Liver (tissue), 9 donors: ENCODE measurements around the gene C20orf202. TPM values are rescaled to one million over a fixed set of nuclear protein-coding genes. Genes with fewer than 3 reads are reported as not detected.

ENCODE experiments used
- DNase-seq: peaks from one replicate; pipeline ENCODE4 v3.0.0-alpha.2; 2017; ENCODE audit warnings: low spot score
- H3K27ac ChIP-seq, 2 donors: one replicate each; pipeline ENCODE4 v1.7.0; 2013; ENCODE audit warnings: inconsistent platforms in 2 of 2, low read length in 2 of 2, control low read depth in 1 of 2, low read depth in 1 of 2, mild to moderate bottlenecking in 1 of 2
- H3K27me3 ChIP-seq, 4 donors: one replicate each; pipeline versions ENCODE4 v1.6.1 to v1.7.0; 2013; ENCODE audit warnings: low read length in 3 of 4, inconsistent platforms in 1 of 4, mild to moderate bottlenecking in 1 of 4, moderate library complexity in 1 of 4; ENCODE audit not compliant: control insufficient read depth in 4 of 4, insufficient read depth in 4 of 4
- H3K36me3 ChIP-seq, 4 donors: one replicate each; pipeline versions ENCODE4 v1.6.1 to v1.7.0; 2013; ENCODE audit warnings: low read length in 3 of 4, mild to moderate bottlenecking in 3 of 4, low read depth in 1 of 4, moderate library complexity in 1 of 4; ENCODE audit not compliant: control insufficient read depth in 4 of 4, insufficient read depth in 3 of 4
- H3K4me1 ChIP-seq, 4 donors: one replicate each; pipeline versions ENCODE4 v1.6.1 to v1.7.0; 2013; ENCODE audit warnings: low read length in 3 of 4, mild to moderate bottlenecking in 3 of 4, moderate library complexity in 1 of 4; ENCODE audit not compliant: control insufficient read depth in 4 of 4, insufficient read depth in 4 of 4
- H3K4me3 ChIP-seq, 3 donors: one replicate each; pipeline versions ENCODE4 v1.6.1 to v1.7.0; 2013; ENCODE audit warnings: low read length in 3 of 3, control low read depth in 1 of 3, low read depth in 1 of 3, mild to moderate bottlenecking in 1 of 3
- H3K9ac ChIP-seq, 2 donors: one replicate each; pipeline ENCODE4 v1.7.0; 2013; ENCODE audit warnings: low read length in 2 of 2, mild to moderate bottlenecking in 2 of 2, moderate library complexity in 2 of 2, control low read depth in 1 of 2, low read depth in 1 of 2
- H3K9me3 ChIP-seq, 4 donors: one replicate each; pipeline versions ENCODE4 v1.6.1 to v1.7.0; 2013; ENCODE audit warnings: low read length in 3 of 4; ENCODE audit not compliant: control insufficient read depth in 4 of 4
- EGR1 ChIP-seq, 2 donors: IDR thresholded peaks; 2 replicates each; pipeline ENCODE4 v1.6.1; 2016 to 2018; ENCODE audit warnings: antibody characterized with exemption in 2 of 2, low read depth in 2 of 2
- FOXA1 ChIP-seq: IDR thresholded peaks from 2 replicates; pipeline ENCODE4 v1.6.1; 2016; ENCODE audit warnings: antibody characterized with exemption
- FOXA2 ChIP-seq: IDR thresholded peaks from 2 replicates; pipeline ENCODE4 v1.6.1; 2016; ENCODE audit warnings: antibody characterized with exemption
- GABPA ChIP-seq, 2 donors: IDR thresholded peaks in 1 of 2; conservative IDR thresholded peaks in 1 of 2; 2 replicates each; pipeline ENCODE4 v1.6.1; 2016; ENCODE audit warnings: antibody characterized with exemption in 2 of 2, mild to moderate bottlenecking in 1 of 2, moderate library complexity in 1 of 2
- HNF4A ChIP-seq, 2 donors: conservative IDR thresholded peaks; 2 replicates each; pipeline ENCODE4 v1.6.1; 2016; ENCODE audit warnings: antibody characterized with exemption in 2 of 2, mild to moderate bottlenecking in 2 of 2
- HNF4G ChIP-seq: IDR thresholded peaks from 2 replicates; pipeline ENCODE4 v1.6.1; 2016; ENCODE audit warnings: antibody characterized with exemption
- JUND ChIP-seq, 2 donors: IDR thresholded peaks; 2 replicates each; pipeline ENCODE4 v1.6.1; 2016; ENCODE audit warnings: antibody characterized with exemption in 2 of 2
- NR2F2 ChIP-seq: IDR thresholded peaks from 2 replicates; pipeline ENCODE4 v1.6.1; 2016; ENCODE audit warnings: antibody characterized with exemption
- RAD21 ChIP-seq, 2 donors: IDR thresholded peaks; 2 replicates each; pipeline ENCODE4 v1.6.1; 2016; ENCODE audit warnings: antibody characterized with exemption in 2 of 2, mild to moderate bottlenecking in 2 of 2
- RXRA ChIP-seq, 2 donors: IDR thresholded peaks; 2 replicates each; pipeline ENCODE4 v1.6.1; 2017 to 2018; ENCODE audit warnings: antibody characterized with exemption in 2 of 2, mild to moderate bottlenecking in 1 of 2
- SP1 ChIP-seq: IDR thresholded peaks from 2 replicates; pipeline ENCODE4 v1.6.1; 2018; ENCODE audit warnings: antibody characterized with exemption, mild to moderate bottlenecking
- TAF1 ChIP-seq: conservative IDR thresholded peaks from 2 replicates; pipeline ENCODE4 v1.6.1; 2016; ENCODE audit warnings: antibody characterized with exemption, mild to moderate bottlenecking
- YY1 ChIP-seq: IDR thresholded peaks from 2 replicates; pipeline ENCODE4 v1.6.1; 2016; ENCODE audit warnings: antibody characterized with exemption, mild to moderate bottlenecking
- WGBS: extraction: QIAGEN DNeasy Blood & Tissue Kit; methylation state at CpG from one replicate; pipeline ENCODE4 v1.1.7; 2013; 5-methylcytosine and 5-hydroxymethylcytosine counted together
- polyA plus RNA-seq, 2 donors: library from polyadenylated mRNA; stranded (reverse) in 1 of 2; unstranded in 1 of 2; fragments of 200-250 nt in 1 of 2; fragments of >200 nt in 1 of 2; fragmentation: Nextera tagmentation in 1 of 2; extraction: Ambion mirVana in 1 of 2; gene quantifications; one replicate each; pipeline versions ENCODE4 v1.2.1 to v1.2.3, GENCODE V29; 2013 to 2015
- total RNA-seq, 2 donors: library from RNA; depleted of rRNA; stranded (reverse); fragments of >200 nt; gene quantifications; one replicate each; pipeline ENCODE4 v1.2.3, GENCODE V29; 2014
- TF ChIP-seq, protein P1 (sequence below): fragments of 150-350 bp; IDR thresholded peaks from 2 replicates; pipeline ENCODE4 v1.5.1; 2017; ENCODE audit warnings: improper control_type of control experiment, low read depth, low read length; ENCODE audit not compliant: missing input control
- TF ChIP-seq, protein P2 (sequence below): IDR thresholded peaks from 2 replicates; pipeline ENCODE4 v1.6.1; 2016; ENCODE audit warnings: antibody characterized with exemption
- TF ChIP-seq, protein P3 (sequence below): IDR thresholded peaks from 2 replicates; pipeline ENCODE4 v1.6.1; 2016; ENCODE audit warnings: antibody characterized with exemption, mild to moderate bottlenecking
- TF ChIP-seq, protein P4 (sequence below): IDR thresholded peaks from 2 replicates; pipeline ENCODE4 v1.6.1; 2016; ENCODE audit warnings: antibody characterized with exemption
- TF ChIP-seq, protein P5 (sequence below): IDR thresholded peaks from 2 replicates; pipeline ENCODE4 v1.6.1; 2016; ENCODE audit warnings: antibody characterized with exemption
- donor health status: healthy.
- donor health status: healthy.
- donor health status: healthy.
- donor health status: healthy.
- donor health status: healthy.

C20orf202 gene
- total and polyA plus RNA-seq, 4 donors, result 0.07 to 0.42 (median 0.12) TPM

DNA sequence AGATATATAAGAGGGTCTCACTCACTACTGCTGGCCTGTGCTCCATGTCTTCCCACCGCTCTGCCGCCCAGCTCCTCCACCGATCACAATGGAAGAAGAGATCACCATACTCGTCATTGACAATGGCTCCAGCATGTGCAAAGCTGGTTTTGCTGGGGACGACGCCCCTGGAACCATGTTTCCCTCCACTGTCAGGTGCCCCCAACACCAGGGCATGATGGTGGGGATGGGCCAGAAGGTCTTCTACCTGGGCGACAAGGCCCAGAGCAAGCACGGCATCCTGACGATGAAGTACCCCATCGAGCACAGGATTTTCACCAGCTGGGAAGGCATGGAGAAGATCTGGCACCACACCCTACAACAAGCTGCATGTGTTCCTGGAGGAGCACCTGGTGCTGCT lies 42.8 kb upstream of the C20orf202 start:
- TF ChIP-seq NR2F2 (no peak), GABPA (IDR thresholded peaks at IDR 0.05 in 1 of 2, conservative IDR thresholded peaks at IDR 0.05 in 1 of 2) (no peak), HNF4G (no peak), FOXA1 (no peak)
- WGBS, result 97% methylated on average over 10 of the region's 10 CpGs

DNA sequence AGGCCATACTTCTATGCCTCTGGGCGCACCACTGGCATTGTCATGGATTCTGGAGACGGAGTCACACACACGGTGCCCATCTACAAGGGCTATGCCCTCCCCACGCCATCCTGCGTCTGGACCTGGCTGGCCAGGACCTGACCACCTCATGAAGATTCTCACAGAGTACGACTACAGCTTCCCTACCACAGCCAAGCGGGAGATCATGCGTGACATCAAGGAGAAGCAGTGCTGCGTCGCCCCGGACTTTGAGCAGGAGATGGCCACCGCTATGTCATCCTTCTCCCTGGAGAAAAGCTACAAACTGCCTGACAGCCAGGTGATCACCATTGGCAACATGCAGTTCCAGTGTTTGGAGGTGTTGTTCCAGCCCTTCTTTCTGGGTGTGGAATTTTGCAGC lies 42.3 kb upstream of the C20orf202 start:
- peaks cover 9 to 56% (median 50%) of the 10 kb centered on the region in 4 donors for H3K36me3 ChIP-seq
- TF ChIP-seq FOXA1, result no peak
- TF ChIP-seq, protein P1, sequence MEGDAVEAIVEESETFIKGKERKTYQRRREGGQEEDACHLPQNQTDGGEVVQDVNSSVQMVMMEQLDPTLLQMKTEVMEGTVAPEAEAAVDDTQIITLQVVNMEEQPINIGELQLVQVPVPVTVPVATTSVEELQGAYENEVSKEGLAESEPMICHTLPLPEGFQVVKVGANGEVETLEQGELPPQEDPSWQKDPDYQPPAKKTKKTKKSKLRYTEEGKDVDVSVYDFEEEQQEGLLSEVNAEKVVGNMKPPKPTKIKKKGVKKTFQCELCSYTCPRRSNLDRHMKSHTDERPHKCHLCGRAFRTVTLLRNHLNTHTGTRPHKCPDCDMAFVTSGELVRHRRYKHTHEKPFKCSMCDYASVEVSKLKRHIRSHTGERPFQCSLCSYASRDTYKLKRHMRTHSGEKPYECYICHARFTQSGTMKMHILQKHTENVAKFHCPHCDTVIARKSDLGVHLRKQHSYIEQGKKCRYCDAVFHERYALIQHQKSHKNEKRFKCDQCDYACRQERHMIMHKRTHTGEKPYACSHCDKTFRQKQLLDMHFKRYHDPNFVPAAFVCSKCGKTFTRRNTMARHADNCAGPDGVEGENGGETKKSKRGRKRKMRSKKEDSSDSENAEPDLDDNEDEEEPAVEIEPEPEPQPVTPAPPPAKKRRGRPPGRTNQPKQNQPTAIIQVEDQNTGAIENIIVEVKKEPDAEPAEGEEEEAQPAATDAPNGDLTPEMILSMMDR, result no peak
- TF ChIP-seq FOXA2, result no peak
- TF ChIP-seq, protein P2, sequence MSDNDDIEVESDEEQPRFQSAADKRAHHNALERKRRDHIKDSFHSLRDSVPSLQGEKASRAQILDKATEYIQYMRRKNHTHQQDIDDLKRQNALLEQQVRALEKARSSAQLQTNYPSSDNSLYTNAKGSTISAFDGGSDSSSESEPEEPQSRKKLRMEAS, result no peak
- TF ChIP-seq TAF1, result no peak
- TF ChIP-seq EGR1 (IDR thresholded peaks at IDR 0.05; ENCODE audit: low read depth in 2 of 2), result no peak
- TF ChIP-seq SP1, result no peak
- TF ChIP-seq, protein P3, sequence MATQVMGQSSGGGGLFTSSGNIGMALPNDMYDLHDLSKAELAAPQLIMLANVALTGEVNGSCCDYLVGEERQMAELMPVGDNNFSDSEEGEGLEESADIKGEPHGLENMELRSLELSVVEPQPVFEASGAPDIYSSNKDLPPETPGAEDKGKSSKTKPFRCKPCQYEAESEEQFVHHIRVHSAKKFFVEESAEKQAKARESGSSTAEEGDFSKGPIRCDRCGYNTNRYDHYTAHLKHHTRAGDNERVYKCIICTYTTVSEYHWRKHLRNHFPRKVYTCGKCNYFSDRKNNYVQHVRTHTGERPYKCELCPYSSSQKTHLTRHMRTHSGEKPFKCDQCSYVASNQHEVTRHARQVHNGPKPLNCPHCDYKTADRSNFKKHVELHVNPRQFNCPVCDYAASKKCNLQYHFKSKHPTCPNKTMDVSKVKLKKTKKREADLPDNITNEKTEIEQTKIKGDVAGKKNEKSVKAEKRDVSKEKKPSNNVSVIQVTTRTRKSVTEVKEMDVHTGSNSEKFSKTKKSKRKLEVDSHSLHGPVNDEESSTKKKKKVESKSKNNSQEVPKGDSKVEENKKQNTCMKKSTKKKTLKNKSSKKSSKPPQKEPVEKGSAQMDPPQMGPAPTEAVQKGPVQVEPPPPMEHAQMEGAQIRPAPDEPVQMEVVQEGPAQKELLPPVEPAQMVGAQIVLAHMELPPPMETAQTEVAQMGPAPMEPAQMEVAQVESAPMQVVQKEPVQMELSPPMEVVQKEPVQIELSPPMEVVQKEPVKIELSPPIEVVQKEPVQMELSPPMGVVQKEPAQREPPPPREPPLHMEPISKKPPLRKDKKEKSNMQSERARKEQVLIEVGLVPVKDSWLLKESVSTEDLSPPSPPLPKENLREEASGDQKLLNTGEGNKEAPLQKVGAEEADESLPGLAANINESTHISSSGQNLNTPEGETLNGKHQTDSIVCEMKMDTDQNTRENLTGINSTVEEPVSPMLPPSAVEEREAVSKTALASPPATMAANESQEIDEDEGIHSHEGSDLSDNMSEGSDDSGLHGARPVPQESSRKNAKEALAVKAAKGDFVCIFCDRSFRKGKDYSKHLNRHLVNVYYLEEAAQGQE, result no peak
- no peak for TF ChIP-seq HNF4G
- TF ChIP-seq RXRA (IDR thresholded peaks at IDR 0.05), result no peak
- TF ChIP-seq HNF4A (conservative IDR thresholded peaks at IDR 0.05), result no peak
- TF ChIP-seq NR2F2, result no peak
- no peak for TF ChIP-seq GABPA (IDR thresholded peaks at IDR 0.05 in 1 of 2, conservative IDR thresholded peaks at IDR 0.05 in 1 of 2)
- TF ChIP-seq, protein P4, sequence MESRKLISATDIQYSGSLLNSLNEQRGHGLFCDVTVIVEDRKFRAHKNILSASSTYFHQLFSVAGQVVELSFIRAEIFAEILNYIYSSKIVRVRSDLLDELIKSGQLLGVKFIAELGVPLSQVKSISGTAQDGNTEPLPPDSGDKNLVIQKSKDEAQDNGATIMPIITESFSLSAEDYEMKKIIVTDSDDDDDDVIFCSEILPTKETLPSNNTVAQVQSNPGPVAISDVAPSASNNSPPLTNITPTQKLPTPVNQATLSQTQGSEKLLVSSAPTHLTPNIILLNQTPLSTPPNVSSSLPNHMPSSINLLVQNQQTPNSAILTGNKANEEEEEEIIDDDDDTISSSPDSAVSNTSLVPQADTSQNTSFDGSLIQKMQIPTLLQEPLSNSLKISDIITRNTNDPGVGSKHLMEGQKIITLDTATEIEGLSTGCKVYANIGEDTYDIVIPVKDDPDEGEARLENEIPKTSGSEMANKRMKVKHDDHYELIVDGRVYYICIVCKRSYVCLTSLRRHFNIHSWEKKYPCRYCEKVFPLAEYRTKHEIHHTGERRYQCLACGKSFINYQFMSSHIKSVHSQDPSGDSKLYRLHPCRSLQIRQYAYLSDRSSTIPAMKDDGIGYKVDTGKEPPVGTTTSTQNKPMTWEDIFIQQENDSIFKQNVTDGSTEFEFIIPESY, result no peak
- no peak for TF ChIP-seq YY1
- no peak for TF ChIP-seq JUND (IDR thresholded peaks at IDR 0.05)
- TF ChIP-seq RAD21 (IDR thresholded peaks at IDR 0.05), result no peak
- TF ChIP-seq, protein P5, sequence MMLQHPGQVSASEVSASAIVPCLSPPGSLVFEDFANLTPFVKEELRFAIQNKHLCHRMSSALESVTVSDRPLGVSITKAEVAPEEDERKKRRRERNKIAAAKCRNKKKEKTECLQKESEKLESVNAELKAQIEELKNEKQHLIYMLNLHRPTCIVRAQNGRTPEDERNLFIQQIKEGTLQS, result no peak
- over 99% methylated on average over 12 of the region's 12 CpGs for WGBS
- no peaks in the 10 kb centered on the region for H3K4me1 ChIP-seq
- H3K9me3 ChIP-seq, result no peaks in the 10 kb centered on the region
- no peak overlapping the region for H3K4me3 ChIP-seq
- no peak overlapping the region for H3K27ac ChIP-seq
- peak; percentile 28 for DNase-seq
- no peak overlapping the region for H3K9ac ChIP-seq
- H3K27me3 ChIP-seq, result no peaks in the 10 kb centered on the region

More for the DNA sequence above, 42.8 kb upstream of the C20orf202 start:
- H3K36me3 ChIP-seq, result peaks cover 10 to 55% (median 46%) of the 10 kb centered on the region in 4 donors
- no peaks in the 10 kb centered on the region for H3K27me3 ChIP-seq
- H3K27ac ChIP-seq, result no peak overlapping the region
- no peak overlapping the region for H3K9ac ChIP-seq
- no peaks in the 10 kb centered on the region for H3K4me1 ChIP-seq
- no peaks in the 10 kb centered on the region for H3K9me3 ChIP-seq
- no peak overlapping the region for H3K4me3 ChIP-seq
- no peak for DNase-seq
